Adrenal gland (tissue), 12 donors: ENCODE data around the gene RCOR1. TPM values are rescaled to one million over a fixed set of nuclear protein-coding genes. Genes with fewer than 3 reads are reported as not detected.

ENCODE experiments used
- DNase-seq, 7 donors: peaks; one replicate each; pipeline ENCODE4 v3.0.0-alpha.2; 2019 to 2020
- H3K27ac ChIP-seq, 5 donors: fragments of 200-600 bp; sonication (generic) in 4 of 5; 1 replicate in 3 of 5; 2 replicates in 2 of 5; pipeline versions ENCODE4 v1.5.1 to v1.8.0; 2016 to 2020; ENCODE audit warnings: mild to moderate bottlenecking in 1 of 5
- H3K27me3 ChIP-seq: fragments of 200-600 bp; 2 replicates; pipeline ENCODE4 v1.8.0; 2021
- H3K36me3 ChIP-seq, 2 donors: fragments of 200-600 bp; replicated peaks in 1 of 2; 1 replicate in 1 of 2; 2 replicates in 1 of 2; pipeline versions ENCODE4 v1.5.1 to v1.8.0; 2018 to 2022
- H3K4me1 ChIP-seq, 2 donors: fragments of 200-600 bp; replicated peaks in 1 of 2; 1 replicate in 1 of 2; 2 replicates in 1 of 2; pipeline versions ENCODE4 v1.5.1 to v1.8.0; 2018 to 2021
- H3K4me3 ChIP-seq, 4 donors: fragments of 200-600 bp; sonication (generic) in 3 of 4; one replicate each; pipeline ENCODE4 v1.5.1; 2016 to 2018
- H3K9me3 ChIP-seq, 3 donors: fragments of 200-600 bp; sonication (generic) in 1 of 3; replicated peaks in 1 of 3; 1 replicate in 2 of 3; 2 replicates in 1 of 3; pipeline versions ENCODE4 v1.5.1 to v1.8.0; 2016 to 2021
- POLR2A ChIP-seq, 2 donors: fragments of 450-650 bp; IDR thresholded peaks; one replicate each; pipeline ENCODE4 v1.6.1; 2017; ENCODE audit warnings: antibody characterized with exemption in 2 of 2, mild to moderate bottlenecking in 2 of 2, moderate library complexity in 1 of 2
- WGBS, 4 donors: extraction: QIAGEN DNeasy Blood & Tissue Kit in 2 of 4; methylation state at CpG; one replicate each; pipeline versions ENCODE4 v1.1.5 to v1.1.7; 2013 to 2017; 5-methylcytosine and 5-hydroxymethylcytosine counted together
- intact Hi-C, 2 donors: fragments of 100-400 bp; cut with DNase I; formaldehyde crosslinking; loops; one replicate each; pipeline versions ENCODE4 v1.14.1 to v1.15.0; 2022 to 2023
- polyA plus RNA-seq, 3 donors: library from polyadenylated mRNA; stranded (reverse); fragments of 200-250 nt in 2 of 3; fragments of 350-450 nt in 1 of 3; fragmentation: Illumina TruSeq in 1 of 3; extraction: RNeasy Lipid Tissue Mini Kit (QIAGEN cat#74804) in 1 of 3; gene quantifications; one replicate each; pipeline ENCODE4 v1.2.3, GENCODE V29; 2013 to 2014
- total RNA-seq, 9 donors: library from RNA; depleted of rRNA in 4 of 9; stranded (reverse); fragments of >200 nt in 4 of 9; fragments of 120-200 nt in 1 of 9; fragmentation: NEBNext Ultra II Directional in 1 of 9; extraction: Animal tissue kit (Norgen Biotek cat#: 25700) in 1 of 9; gene quantifications; one replicate each; pipeline versions ENCODE4 v1.1.0 to v1.2.4, GENCODE V29; 2013 to 2023
- TF ChIP-seq, protein P1 (sequence below), 6 experiments: fragments of 450-650 bp in 4 of 6; fragments of 200-600 bp in 2 of 6; sonication (generic) in 1 of 6; IDR thresholded peaks; 1 replicate in 5 of 6; 2 replicates in 1 of 6; pipeline versions ENCODE4 v1.5.1 to v1.8.0; 2016 to 2021; ENCODE audit warnings: antibody characterized with exemption in 6 of 6, mild to moderate bottlenecking in 2 of 6, moderate library complexity in 1 of 6
- donor health status: healthy with polysubstance abuse.
- donor health status: Bipolar disorder and iron deficiency.
- donor health status: DM: yes; HTN: yes; CAD: no.
- donor health status: DM: no; HTN: no; CAD: no.
- donor health status: DM: no; HTN: no; CAD: no.
- donor health status: DM: yes; HTN: yes; CAD: no.

RCOR1 gene
- total and polyA plus RNA-seq, 12 donors, result 3.8 to 17.7 (median 11.3) TPM

DNA sequence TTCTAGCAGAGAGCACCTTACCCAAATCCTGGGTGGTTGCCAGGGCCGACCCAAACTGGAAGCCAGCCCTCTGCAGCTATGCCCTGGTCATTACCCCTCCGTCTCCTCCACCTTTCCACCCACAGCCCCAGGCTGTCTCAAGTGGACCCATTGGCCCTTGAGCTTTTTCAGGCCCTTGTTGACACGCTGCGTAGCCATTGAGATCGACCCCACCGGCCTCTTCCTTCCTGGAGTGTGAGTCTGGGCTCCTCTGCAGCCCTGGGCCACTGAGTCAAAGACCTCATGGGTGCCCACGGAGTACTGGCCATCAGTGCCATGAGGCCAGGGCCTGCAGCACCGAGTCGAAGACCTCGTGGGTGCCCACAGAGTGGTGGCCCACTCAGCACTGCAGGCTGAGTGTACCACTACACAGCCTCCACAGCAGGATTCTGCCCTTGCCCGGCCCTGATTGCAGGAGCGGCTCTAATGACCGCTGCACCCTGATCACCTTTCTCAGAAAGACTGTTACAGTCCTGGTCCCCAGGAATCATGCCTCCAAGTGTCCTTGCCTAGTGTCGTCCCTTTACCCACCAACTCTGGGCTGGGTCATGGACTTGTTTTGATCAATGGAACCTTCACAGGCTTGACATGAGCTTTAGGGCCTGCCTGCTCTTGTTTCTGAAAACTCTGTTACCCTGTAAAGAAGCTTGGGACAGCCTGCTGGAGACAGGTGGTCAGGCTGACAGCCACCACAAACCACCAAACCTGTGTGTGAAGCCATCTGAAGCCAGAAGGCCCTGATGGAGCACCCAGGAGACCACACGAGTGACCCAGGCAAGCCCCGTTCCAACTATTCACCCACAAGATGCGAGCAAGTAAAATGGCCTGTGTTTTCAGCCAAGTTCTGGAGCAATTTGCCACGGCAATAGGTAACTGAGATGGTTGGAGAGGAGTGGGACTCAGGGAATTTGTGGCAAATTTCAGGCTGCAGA lies 145.2 kb downstream of the RCOR1 start:
- WGBS, 4 donors, result 92 to 97% (median 97%) methylated on average over 8 to 18 of the region's 18 CpGs
- no peak overlapping the region for H3K27ac ChIP-seq
- DNase-seq, result no peak
- H3K4me3 ChIP-seq, result no peak overlapping the region
- intact Hi-C loops, result no loop called here
- H3K9me3 ChIP-seq, result peaks cover 0 to 9% (median 0%) of the 10 kb centered on the region in 3 donors
- no peaks in the 10 kb centered on the region for H3K4me1 ChIP-seq
- no peaks in the 10 kb centered on the region for H3K36me3 ChIP-seq
- no peak for TF ChIP-seq POLR2A (IDR thresholded peaks at IDR 0.05)
- TF ChIP-seq, protein P1, sequence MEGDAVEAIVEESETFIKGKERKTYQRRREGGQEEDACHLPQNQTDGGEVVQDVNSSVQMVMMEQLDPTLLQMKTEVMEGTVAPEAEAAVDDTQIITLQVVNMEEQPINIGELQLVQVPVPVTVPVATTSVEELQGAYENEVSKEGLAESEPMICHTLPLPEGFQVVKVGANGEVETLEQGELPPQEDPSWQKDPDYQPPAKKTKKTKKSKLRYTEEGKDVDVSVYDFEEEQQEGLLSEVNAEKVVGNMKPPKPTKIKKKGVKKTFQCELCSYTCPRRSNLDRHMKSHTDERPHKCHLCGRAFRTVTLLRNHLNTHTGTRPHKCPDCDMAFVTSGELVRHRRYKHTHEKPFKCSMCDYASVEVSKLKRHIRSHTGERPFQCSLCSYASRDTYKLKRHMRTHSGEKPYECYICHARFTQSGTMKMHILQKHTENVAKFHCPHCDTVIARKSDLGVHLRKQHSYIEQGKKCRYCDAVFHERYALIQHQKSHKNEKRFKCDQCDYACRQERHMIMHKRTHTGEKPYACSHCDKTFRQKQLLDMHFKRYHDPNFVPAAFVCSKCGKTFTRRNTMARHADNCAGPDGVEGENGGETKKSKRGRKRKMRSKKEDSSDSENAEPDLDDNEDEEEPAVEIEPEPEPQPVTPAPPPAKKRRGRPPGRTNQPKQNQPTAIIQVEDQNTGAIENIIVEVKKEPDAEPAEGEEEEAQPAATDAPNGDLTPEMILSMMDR (IDR thresholded peaks at IDR 0.05), result no peak
- H3K27me3 ChIP-seq, result no peaks in the 10 kb centered on the region

DNA sequence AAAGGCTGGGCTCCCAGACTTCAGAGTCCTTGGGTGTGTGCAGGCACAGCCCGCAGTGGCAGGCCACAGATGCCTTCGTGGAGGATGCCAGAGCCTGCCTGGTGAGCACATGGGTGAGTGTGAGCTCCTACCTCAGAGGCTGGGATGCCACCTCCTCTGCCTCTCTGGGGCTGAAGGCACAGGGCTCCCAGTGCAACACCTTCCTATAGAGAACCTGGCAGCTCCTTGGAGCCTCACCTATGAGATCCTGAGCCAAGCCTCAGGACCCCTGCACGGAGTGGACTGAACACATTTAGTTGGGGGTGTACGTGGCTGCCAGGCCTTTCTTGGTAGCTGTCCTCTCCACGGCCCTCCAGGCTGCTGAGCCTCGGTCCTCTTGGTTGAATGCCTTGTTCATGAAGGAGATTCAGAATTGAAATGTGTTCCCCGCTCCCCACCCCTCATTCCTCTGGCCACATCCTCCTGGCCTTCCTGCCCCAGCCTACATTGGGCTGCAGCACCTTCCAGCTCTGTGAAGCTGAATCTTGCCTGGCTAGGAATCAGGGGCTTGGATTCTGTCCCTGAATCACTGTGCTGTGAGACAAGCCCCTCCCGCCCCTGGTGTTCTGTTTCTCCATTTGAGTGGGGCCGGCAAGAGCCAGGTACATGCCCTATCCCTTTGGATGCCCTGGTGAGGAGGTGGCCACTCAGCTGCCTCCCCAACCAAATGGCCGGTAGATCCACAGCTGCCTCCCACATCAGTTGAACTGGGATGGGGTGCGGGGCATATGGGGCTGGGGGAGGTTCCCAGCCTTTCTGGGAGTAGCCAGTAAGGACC lies 146.1 kb downstream of the RCOR1 start:
- intact Hi-C loops, result no loop called here

DNA sequence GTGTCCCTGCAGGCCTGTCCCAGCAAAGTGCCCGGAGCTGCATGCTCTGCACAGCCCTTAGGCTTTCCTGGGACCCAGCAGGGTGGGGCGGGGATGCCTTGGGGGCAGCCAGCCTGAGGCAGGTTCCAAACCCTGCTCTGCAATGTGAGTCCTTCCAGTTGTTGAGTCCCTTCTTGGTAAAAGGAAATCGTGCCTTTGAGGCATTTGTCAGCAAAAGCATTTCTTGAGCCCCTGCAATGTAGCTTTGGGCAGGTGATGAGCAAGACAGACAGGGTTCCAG lies 146.7 kb downstream of the RCOR1 start:
- DNase-seq, result no peak
- intact Hi-C loops, result no loop called here
- H3K9me3 ChIP-seq, result peaks cover 0 to 9% (median 0%) of the 10 kb centered on the region in 3 donors
- no peak overlapping the region for H3K27ac ChIP-seq
- H3K27me3 ChIP-seq, result no peaks in the 10 kb centered on the region
- H3K36me3 ChIP-seq, result no peaks in the 10 kb centered on the region
- no peak overlapping the region for H3K4me3 ChIP-seq
- WGBS, 4 donors, result 70 to 100% (median 82%) methylated on average over 1 to 3 of the region's 3 CpGs
- no peak for TF ChIP-seq POLR2A (IDR thresholded peaks at IDR 0.05)
- H3K4me1 ChIP-seq, result no peaks in the 10 kb centered on the region

More for the DNA sequence above, 146.1 kb downstream of the RCOR1 start:
- no peak for DNase-seq
- Histone ChIP-seq H3K9me3 (peaks cover 0 to 9% (median 0%) of the 10 kb centered on the region in 3 donors), H3K4me3 (no peak overlapping the region), H3K27ac (no peak overlapping the region), H3K4me1 (no peaks in the 10 kb centered on the region), H3K36me3 (no peaks in the 10 kb centered on the region), H3K27me3 (no peaks in the 10 kb centered on the region)
- TF ChIP-seq POLR2A (IDR thresholded peaks at IDR 0.05), result no peak
- TF ChIP-seq, protein P1 (IDR thresholded peaks at IDR 0.05), result no peak
- 82 to 92% (median 89%) methylated on average over 7 to 11 of the region's 11 CpGs for WGBS, 4 donors

DNA sequence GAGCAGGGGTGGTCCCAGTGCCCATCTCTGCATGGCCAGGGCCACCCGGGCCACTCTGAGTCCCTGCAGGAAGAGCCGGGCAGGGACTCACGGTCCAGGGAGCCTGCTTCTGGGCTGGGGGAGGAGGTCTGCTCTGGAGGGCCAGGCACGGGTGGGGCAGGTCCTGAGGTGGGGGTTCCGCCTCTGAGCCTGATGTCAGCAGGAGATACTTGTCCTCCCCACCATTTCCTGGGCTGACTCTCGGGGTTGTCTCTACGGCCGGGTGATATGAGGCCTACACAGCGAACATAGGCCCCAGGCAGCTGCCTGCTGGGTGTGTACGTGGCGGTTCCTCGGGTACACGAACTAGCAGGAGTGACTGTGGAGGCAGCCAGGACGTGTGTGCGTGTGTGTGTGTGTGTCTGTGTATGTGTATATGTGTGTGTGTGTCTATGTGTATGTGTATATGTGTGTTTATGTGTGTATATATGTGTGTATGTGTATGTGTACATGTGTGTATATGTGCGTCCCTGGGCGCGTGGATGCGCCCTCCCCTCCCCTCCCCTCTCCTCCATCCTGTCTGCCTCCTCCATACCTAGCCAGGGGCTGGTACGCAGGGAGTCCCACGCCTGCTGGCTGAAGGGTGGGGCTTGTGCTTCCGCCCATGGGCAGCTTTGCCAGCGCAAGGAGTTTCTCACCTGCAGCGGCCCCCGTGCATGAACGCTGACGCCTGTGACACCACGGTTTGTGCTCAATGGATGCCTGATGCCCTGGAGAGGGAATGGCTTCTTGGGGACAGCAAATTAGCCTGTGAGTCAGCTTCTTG lies 154.4 kb downstream of the RCOR1 start:
- WGBS, 4 donors, result 93 to 97% (median 95%) methylated on average over 20 to 28 of the region's 28 CpGs
- intact Hi-C loops, result no loop called here

More for the DNA sequence above, 154.4 kb downstream of the RCOR1 start:
- Histone ChIP-seq H3K4me3 (no peak overlapping the region), H3K27me3 (no peaks in the 10 kb centered on the region), H3K4me1 (no peaks in the 10 kb centered on the region), H3K27ac (no peak overlapping the region), H3K9me3 (peaks cover 0 to 6% (median 0%) of the 10 kb centered on the region in 3 donors), H3K36me3 (no peaks in the 10 kb centered on the region)
- TF ChIP-seq, protein P1 (IDR thresholded peaks at IDR 0.05), result no peak
- TF ChIP-seq POLR2A (IDR thresholded peaks at IDR 0.05), result no peak
- no peak for DNase-seq
